NCI-H2227 (cell line): ENCODE results near the gene PRKCH.
"Not testable (repeated sequence)": the region's sequence is repeated elsewhere in the genome, so short reads cannot be mapped to it uniquely, and the experiment has no call there.

Experiments used
- DNase-seq: peaks from one replicate; lab custom pipeline; 2025; ENCODE audit not compliant: unreplicated experiment; lab: John Stamatoyannopoulos, UW

PRKCH gene

DNA sequence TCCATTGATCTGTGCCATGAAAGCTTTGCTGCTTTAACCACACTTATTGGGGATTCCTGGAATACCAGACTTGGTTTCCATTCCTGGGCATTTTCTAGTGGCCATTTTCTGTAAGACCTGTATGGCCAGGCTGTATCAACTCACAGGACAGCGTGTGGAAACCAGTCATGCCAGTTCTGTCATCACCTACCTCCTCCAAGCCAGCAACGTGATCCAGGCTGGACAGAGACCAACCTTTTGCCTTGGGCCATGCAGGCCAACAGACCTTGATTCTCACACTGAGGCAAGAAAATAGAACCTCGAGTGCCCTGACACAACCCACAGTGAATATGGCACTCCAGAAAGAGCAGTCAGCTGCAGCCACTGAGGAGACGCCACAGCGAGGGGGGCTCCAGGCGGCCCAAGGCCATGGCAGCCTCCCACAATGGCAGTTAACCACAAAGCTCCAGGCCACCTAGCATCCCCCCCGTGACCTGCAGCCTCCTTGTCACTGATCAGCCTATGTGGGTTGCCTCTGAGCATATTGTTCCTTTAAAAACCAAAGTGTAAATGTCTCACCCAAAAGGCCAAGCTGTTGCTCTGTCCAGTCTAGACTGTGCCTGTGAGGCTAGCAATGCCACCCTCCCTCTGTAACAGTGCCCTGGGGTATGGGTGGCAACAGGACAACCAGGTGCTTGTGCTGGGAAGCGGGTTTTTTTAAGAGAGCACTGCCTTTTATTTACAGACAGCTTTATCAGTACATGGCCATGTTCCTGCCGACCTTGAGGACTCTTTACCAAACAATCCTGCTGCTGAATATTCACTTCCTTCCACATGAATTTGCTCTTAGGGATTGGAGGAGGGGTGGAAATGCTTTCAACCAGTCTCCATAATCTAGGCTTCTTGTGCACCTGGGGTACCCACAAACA lies 205.3 kb downstream of the PRKCH start:
- no peak for DNase-seq

DNA sequence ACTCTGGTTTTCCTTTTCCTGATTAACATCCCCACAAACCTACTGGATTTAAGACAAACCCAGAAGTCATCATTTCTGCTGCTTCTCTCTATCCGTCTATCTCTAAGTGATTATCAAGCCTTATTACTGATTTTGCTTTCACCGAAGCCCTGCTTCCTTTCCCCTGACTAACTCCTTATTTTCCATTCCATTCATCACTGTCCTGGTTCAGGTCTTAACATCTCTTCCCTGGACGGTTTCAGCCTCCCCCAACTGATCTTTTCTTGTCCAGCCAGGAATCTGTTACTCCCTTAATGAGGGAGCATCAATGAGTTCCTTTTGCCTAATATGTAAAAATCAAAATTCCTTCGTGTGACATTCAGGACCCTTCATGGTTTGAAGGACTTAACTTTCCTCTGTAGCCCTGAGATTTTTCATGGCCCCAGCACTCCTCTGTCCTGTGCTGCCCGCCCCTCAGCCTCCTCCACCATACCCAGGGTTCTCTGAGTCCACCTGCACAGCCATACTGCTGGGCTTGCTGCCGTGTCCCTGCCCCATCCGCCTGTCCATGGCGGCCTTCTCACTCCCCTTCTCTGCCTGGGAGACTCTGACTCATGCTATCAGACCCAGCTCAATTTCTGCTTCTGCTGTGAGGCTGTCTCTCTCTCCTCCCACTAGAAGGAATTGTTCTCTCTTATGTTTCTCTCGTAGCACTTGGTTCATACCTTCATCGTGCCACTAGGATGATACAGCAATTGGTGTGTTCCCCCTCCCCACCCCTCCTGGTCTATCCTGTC lies 206.1 kb downstream of the PRKCH start:
- no peak for DNase-seq

DNA sequence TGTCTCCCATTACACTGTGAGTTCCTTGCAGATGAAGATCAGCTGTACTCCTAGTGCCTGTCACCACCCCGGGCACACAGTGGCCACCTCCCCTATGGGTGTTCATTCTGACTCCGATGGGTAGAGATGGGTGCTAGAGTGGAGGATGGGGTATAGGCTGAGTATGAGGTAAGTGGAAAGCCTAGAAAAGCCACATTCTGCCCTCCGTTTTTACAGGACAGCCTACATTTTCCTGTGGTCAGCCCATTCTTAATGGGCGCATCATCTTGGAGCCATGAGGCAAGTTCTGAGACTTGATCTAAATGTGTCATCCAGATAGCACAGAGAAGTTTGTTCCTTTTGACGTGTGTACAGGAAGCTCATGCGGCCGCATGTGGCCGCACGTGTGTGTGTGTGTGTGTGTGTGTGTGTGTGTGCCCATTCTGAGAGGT lies 207.2 kb downstream of the PRKCH start:
- DNase-seq: no peak

DNA sequence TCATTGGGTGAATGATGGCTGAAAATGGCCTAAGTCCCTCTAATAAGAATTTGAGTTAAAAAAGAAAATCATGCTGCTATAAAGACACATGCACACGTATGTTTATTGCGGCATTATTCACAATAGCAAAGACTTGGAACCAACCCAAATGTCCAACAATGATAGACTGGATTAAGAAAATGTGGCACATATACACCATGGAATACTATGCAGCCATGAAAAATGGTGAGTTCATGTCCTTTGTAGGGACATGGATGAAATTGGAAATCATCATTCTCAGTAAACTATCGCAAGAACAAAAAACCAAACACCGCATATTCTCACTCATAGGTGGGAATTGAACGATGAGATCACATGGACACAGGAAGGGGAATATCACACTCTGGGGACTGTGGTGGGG lies 208.0 kb downstream of the PRKCH start:
- DNase-seq: not testable (repeated sequence)

DNA sequence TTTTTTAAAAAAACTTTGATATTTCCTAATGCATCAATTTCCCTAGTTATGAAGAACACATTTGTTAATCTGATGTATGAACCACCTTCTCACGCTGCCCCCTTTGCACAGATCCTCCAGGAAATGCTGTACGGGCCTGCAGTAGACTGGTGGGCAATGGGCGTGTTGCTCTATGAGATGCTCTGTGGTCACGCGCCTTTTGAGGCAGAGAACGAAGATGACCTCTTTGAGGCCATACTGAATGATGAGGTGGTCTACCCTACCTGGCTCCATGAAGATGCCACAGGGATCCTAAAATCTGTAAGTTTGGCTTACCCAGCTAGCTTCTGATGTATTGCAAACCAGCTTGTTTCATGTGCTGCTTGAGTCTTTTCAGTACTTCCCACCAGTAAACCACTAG lies 208.9 kb downstream of the PRKCH start:
- no peak for DNase-seq

DNA sequence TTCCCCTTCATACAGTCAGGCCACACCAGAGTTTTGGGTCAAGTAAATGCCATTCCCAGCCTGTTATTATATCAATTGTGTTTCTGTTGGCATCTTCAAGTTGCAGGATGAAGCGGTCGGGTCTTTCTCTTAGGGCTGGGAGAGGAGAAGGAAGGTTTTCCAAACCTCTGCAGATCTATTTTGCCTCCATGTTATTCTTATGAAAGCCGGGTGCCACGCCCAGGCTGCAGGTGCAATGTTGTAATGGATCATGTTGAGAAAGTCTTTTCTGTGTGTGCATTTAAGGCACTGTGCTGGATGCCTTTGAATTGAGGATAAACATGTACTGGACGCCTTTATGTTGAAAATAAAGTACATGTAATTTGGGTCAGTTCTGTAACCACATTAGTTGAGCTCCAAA lies 209.5 kb downstream of the PRKCH start:
- DNase-seq: no peak

DNA sequence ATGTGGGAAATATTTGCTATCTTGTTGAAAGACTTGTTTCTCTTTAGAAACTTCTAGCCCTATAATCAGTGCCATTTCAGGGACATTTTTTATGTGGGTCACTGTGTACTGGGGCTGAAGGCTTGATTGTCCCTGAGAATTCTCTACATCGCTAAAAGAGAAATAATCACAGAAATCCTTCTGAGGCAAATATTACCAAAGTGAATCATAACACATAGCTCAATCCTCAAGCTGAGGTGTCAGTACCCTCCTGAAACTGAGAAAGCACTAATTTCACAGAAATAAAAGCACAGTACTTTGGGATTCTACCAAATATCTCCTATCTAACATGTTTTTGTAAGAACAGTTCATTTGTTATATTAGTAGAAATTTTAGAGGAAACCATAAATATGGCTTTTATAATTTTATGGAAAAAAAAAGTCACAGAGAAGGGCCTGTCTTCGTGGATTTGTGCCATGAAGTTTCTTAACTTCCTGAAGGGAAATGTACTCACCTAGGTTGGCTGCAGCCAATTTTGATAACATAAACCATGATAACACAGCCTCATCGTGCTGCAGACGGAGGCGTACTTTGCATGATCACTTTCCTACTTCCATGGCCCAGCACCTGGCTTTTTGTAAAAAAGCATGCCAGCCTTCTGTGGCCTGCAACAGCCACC lies 210.2 kb downstream of the PRKCH start:
- DNase-seq: no peak

DNA sequence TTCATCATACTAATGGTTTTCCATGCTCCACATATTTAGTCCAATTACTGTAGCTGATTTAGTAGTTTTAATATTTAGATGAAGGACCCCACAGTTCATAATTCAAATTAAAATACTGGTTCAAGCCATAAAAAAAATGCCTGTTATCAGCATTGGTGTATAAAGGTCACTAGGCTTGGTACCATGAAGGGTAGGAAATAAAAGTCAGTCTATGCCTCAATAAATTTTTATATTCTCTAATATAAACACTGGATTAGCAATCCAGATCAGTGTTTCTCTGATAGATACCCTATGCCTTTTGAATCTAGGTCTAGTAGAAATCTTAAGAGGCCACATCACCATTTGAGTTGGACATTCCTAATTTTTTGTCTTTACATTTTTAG lies 210.7 kb downstream of the PRKCH start:
- DNase-seq: no peak

DNA sequence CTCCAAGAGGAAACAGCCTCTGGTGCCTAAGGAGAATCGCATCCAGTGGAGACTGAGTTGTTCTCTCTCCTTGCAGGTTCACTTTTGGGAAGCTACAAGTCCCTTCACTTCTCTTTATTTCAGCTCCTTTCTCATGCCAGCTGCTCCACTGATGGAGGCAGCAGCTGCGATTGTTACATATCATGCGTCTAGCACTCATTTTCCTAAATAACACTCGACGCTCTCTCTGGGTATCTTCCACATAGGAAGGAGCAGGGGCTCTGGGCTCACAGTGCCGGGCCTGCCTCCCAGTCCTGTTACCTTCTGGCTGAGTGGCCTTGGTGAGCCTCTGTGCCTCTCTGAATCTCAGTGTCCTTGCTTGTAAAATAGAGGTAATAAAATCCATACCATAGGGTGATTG lies 211.4 kb downstream of the PRKCH start:
- no peak for DNase-seq

DNA sequence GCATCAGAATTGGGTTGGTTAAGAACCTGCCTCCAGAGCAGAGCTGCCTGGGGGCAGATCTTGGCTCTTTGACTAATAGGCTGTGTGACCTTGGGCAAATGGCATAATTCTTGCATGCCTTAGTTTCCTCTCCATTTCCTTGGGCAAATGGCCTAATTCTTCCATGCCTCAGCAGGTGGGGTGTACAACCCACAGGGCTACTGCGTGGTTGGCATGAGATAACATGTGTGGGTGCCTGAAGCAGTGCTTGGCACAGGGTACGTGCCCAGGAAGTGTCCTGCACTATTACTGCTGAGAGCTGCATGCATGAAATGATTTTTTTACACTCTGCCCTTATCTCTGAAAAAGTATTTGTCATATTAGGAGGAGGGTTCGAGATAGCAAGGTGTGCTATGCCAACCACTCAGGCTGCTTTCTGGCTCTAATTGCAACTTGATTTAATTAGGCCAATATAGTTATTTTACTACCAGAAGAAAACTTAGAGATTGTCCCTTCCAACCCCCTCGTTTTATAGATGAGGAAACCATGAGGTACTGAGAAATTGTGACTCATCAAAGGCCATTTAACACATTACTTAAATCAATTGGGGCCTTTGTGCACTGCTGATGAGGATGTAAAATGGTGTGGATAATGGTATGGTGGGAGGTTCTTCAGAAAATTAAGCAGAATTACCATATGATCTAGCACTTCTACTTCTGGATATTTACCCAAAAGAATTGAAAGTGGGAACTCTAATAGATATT lies 212.3 kb downstream of the PRKCH start:
- DNase-seq: no peak

DNA sequence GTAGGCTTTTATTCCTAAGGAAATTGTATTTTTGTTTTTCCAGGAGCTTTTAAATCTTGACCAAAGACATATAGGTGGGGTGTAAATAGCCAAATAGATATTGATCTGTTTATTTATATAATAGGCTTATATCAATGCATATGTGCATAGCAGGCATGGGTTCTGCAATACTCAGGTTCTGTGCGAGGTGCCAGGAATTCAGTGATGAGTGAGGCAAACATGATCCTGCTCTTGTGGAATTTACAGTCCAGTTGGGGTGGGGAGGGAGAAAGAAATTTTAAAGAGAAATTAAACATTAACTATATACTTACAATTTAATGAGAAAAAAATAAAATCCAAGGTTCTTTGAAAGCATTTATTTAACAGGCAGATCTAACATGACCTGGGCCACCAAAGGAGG lies 213.7 kb downstream of the PRKCH start:
- no peak for DNase-seq

DNA sequence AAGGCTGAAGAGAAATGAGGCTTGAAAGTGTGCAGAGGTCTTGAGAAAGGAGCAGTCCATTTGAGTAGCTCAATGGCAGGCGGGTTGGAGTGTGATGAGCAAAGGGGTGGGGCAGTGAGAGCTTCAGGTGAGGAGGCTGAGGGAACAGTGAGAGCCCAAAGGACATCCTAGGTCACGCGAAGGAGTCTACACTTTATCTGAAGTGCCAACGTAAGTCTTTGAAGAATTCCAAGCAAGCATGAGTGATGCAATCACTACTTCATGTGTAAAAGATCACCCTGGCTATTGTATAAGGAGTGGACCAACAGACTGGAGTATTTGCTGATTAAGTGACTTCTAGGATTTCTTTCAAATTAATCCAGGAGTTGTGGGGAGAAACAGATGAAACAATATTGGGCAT lies 214.1 kb downstream of the PRKCH start:
- no peak for DNase-seq

DNA sequence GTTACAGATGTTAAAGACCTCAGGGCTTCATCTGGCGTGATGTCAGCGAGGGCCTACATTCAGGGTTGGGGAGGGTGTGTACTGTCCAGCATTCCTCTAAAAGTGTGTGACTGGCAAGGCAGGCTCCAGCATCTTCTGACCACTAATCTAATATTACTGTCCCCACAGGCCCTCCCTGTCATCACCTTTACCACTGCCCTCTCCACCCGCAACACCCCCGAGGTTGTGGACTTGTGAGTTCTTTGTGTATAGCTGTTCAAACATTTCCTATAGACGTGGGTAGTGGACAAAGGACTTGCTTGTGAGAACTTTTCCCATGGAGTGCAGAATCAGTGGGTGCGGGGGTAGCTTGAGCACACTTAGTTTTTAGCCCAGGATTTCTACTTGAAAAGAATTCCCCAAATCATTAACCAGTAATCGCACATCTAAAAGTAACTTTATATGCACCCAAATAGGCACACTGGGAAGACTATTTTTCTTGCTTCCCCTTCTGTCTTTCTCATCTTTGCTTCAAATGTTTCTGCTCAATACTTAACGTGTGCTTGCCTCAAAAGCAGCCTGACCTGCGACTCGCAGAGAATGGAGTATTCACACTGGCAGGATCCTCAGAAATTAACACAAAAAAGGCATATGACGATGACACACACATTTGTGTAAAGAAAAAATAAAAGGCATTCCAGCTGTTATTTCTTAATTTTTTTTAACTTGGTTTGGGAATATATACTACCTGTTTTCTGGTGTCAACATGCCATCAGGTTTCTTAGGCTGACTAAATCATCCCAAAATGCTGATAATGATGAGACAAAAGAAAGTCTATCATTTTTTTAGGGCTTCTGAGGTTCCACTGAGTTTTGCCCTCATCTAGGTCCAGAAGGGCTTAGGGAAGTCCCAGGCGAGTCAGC lies 215.5 kb downstream of the PRKCH start:
- no peak for DNase-seq

DNA sequence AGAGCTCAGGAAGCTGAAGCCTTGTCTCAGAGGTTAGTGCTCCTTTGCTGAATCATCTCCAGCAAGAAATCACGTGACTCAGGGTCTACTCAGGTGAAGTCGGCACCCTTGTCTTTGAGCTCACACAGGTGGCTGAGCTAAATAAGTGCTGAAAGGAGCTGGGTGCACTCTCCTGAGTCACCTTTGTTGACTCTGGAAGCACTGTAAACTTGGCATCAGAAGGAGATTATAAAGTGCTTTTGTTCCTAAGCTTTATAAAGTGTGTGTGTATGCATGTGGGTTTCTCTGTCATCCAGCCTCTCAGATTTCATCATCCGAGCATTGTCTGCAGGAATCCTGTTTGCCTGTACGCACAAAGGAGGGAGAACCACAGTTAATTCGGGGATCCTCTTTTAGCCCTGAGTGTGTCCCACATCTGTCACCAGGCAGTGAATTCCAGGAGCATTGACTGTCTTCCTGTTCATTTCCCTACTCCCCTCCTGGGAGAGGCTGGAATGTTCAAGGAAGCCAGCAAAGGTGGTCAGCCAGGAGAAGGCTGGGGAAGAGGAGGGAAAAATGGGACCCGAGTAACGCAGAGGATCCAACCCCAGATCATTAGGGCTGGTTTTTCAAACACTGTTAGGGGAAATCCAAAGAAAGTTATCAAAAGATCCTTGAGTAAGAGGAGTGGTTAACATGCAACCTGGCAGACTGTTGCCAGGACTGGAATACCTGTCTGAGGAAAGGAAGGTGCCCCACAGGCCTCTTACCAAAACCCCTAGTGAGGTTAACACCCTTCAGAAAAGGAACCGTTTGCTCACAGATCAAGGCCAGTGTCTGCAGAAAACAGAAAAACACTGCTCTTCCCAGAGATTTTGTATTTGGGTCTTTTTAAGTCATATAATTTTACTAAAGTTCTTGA lies 216.4 kb downstream of the PRKCH start:
- DNase-seq: no peak

DNA sequence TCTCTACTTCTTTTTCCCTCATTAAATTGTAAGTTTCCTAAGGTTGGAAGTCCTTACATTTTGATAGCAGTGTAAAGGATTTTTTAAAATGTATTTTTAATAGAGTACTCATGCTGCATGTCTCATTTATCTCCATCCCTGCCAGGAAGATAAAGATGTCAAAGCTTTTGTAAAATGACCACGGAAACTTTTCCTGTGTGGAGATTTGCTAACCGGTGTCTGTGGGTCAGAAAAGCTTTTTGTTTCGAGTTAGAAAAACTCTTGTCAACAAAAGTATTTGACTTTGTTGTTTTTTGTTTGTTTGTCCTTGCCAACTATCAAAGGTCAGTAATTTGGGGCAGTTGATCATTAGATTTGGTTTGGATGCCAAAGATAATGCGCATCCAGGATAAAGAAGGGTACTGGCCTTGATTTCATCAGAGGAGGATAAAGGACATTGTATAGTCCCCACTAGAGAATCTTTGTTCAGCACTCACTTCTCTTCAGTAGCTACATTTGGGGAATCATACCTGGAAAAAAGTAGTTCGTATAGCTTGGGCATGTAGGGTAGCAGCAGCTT lies 217.2 kb downstream of the PRKCH start:
- no peak for DNase-seq

DNA sequence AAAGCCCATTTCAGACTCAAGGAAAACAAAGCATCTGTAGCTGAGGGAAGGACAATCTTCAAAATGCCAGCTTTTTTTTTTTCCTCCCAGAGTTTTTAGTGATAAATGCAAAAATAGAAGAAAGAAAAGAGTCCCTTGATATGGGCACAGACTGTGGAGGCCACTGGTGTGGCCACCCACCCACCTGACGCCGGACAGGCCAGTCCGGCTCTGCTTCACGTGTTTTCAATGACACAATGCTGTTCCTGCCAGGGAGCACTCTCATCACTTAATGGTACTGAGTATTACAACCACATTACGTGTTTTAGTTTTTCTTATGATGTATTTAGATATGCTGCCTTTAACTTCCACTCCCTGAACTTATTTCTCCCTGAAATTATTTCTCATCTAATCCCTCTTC lies 218.3 kb downstream of the PRKCH start:
- no peak for DNase-seq

DNA sequence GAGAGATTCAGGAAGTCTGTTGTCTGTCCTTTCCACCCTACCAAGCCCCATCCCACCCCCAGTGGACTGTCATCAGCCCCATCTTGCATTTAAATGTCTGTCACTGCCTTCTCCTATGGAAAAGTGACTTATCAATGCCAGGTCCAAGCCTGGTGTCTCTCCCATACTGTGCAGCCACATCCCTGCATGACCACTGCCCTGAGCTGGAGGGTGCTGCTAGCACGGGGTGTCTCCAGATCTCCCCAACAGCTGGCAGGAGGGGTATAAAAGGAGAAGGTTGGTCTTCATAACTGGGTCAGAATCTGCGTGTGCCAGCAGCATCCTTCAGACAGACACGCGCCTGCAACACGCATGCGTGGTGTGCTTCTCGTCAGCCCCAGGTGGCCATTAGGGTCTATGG lies 219.6 kb downstream of the PRKCH start:
- no peak for DNase-seq

DNA sequence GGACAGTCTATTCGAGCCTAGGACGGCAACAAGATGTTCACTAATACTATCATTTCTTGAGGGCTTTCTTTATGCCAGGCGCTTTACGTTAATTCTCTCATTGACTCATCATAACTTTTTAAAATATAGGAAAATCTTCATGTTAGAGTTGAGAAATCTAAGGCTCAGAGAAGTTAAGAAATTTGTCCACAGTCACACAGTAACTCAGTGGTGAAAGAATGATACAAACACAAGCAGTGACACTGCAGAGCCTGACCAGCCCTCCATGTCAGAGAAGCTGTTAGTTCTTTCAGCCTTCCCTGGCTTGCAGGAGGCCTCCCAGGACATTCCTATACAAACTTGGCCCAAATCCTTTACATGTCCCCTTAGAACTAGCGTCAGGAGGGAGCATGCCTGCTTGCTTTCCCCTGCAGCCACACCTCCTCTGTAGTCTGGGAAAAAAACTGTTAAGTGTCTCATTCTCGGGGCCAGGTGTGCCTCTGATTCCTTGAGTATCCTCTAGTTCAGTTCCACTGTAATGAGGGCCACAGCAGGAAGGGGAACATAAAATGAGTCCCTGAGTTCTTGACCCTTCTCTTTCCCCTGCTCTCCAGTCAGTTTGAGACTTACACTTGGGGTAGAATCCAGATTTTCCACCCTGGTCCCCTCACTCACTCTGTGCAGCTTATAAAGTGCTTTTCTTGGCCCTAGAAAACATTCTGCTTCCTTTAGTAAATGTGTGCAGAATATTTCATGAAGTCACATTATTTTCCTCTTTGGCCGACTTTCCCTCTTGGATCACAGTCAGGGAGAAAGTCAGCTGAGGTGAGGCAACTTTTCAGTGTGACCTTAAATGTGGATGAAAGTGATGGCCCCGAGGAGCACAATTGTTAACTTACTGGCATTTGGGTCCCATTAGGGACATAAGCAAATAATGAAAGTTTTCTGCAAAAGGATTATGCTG lies 221.7 kb downstream of the PRKCH start:
- DNase-seq: no peak
